HepG2 (cell line): ENCODE results near the gene MEG3. TPM values are rescaled to one million over a fixed set of nuclear protein-coding genes. Genes with fewer than 3 reads are reported as not detected.

Experiments used
- ARNT ChIP-seq: fragments of 450-650 bp; IDR thresholded peaks from 2 replicates; pipeline ENCODE4 v1.6.1; 2017
- DMTF1 ChIP-seq: sonication (generic); formaldehyde crosslinking; IDR thresholded peaks from 2 replicates; pipeline ENCODE4 v1.4.0; 2020; ENCODE audit warnings: mild to moderate bottlenecking, missing genetic modification reagents
- HES4 ChIP-seq: sonication (generic); formaldehyde crosslinking; IDR thresholded peaks from 2 replicates; pipeline ENCODE4 v1.9.0; 2021; ENCODE audit warnings: mild to moderate bottlenecking, missing genetic modification reagents, borderline replicate concordance
- HNF1B ChIP-seq: sonication (generic); formaldehyde crosslinking; IDR thresholded peaks from 2 replicates; pipeline ENCODE4 v1.5.1; 2020; ENCODE audit warnings: mild to moderate bottlenecking, moderate library complexity, missing genetic modification reagents
- HNRNPUL1 ChIP-seq: fragments of 200-400 bp; formaldehyde crosslinking; IDR thresholded peaks from 2 replicates; pipeline ENCODE4 v1.6.1; 2017; ENCODE audit warnings: low read depth, mild to moderate bottlenecking, low read length, moderate library complexity
- ISL2 ChIP-seq: sonication (generic); formaldehyde crosslinking; IDR thresholded peaks from 2 replicates; pipeline ENCODE4 v1.5.0; 2020; ENCODE audit warnings: missing genetic modification reagents
- KLF13 ChIP-seq: sonication (generic); formaldehyde crosslinking; IDR thresholded peaks from 2 replicates; pipeline ENCODE4 v1.4.0; 2020; ENCODE audit warnings: mild to moderate bottlenecking, missing genetic modification reagents
- KLF9 ChIP-seq: IDR thresholded peaks from 2 replicates; pipeline ENCODE4 v1.6.1; 2016; ENCODE audit warnings: low read depth
- MAF1 ChIP-seq: sonication (generic); formaldehyde crosslinking; IDR thresholded peaks from 2 replicates; pipeline ENCODE4 v1.5.0; 2020; ENCODE audit warnings: missing genetic modification reagents, borderline replicate concordance
- MAX ChIP-seq: IDR thresholded peaks from 2 replicates; pipeline ENCODE4 v1.6.1; 2012; ENCODE audit warnings: inconsistent platforms
- SETDB1 ChIP-seq: sonication (generic); formaldehyde crosslinking; IDR thresholded peaks from 2 replicates; pipeline ENCODE4 v1.5.1; 2020; ENCODE audit warnings: missing genetic modification reagents, mild to moderate bottlenecking, borderline replicate concordance
- SMARCC2 ChIP-seq: fragments of 450-650 bp; IDR thresholded peaks from 2 replicates; pipeline ENCODE4 v1.6.1; 2017; ENCODE audit warnings: antibody characterized with exemption, mild to moderate bottlenecking
- SRY ChIP-seq: sonication (generic); formaldehyde crosslinking; IDR thresholded peaks from 2 replicates; pipeline ENCODE4 v1.8.0; 2022; ENCODE audit warnings: mild to moderate bottlenecking, missing genetic modification reagents
- TP53 ChIP-seq: sonication (generic); formaldehyde crosslinking; conservative IDR thresholded peaks from 2 replicates; pipeline ENCODE4 v1.4.0; 2020; ENCODE audit warnings: missing genetic modification reagents
- ZBTB21 ChIP-seq: sonication (generic); formaldehyde crosslinking; IDR thresholded peaks from 2 replicates; pipeline ENCODE4 v1.4.0; 2020; ENCODE audit warnings: missing genetic modification reagents
- ZFP62 ChIP-seq: sonication (generic); formaldehyde crosslinking; IDR thresholded peaks from 2 replicates; pipeline ENCODE4 v1.4.0; 2020; ENCODE audit warnings: missing genetic modification reagents
- ZNF230 ChIP-seq: sonication (generic); formaldehyde crosslinking; IDR thresholded peaks from 2 replicates; pipeline ENCODE4 v1.4.0; 2020; ENCODE audit warnings: mild to moderate bottlenecking, missing genetic modification reagents
- ZNF576 ChIP-seq: sonication (generic); formaldehyde crosslinking; IDR thresholded peaks from 2 replicates; pipeline ENCODE4 v1.4.0; 2020; ENCODE audit warnings: mild to moderate bottlenecking, missing genetic modification reagents
- ZNF619 ChIP-seq: sonication (generic); formaldehyde crosslinking; IDR thresholded peaks from 2 replicates; pipeline ENCODE4 v1.4.0; 2020; ENCODE audit warnings: mild to moderate bottlenecking, missing genetic modification reagents
- ZXDC ChIP-seq: sonication (generic); formaldehyde crosslinking; IDR thresholded peaks from 2 replicates; pipeline ENCODE4 v1.5.0; 2020; ENCODE audit warnings: mild to moderate bottlenecking, missing genetic modification reagents
- polyA plus RNA-seq, 8 experiments: library from polyadenylated mRNA; depleted of rRNA in 3 of 8; stranded (reverse) in 7 of 8; unstranded in 1 of 8; fragments of >200 nt; fragmentation: Illumina TruSeq in 4 of 8; extraction: Trizol in 4 of 8; gene quantifications; 2 replicates each; pipeline versions ENCODE4 v1.2.1 to v1.2.3, GENCODE V29; 2011 to 2016; ENCODE audit warnings: low read depth in 4 of 8, missing spikeins in 1 of 8, mixed read lengths in 1 of 8; ENCODE audit not compliant: insufficient read depth in 1 of 8
- total RNA-seq, 5 experiments: library from RNA; depleted of rRNA; stranded (reverse); fragments of >200 nt; fragmentation: Illumina TruSeq; extraction: Trizol; gene quantifications; 2 replicates each; pipeline ENCODE4 v1.2.3, GENCODE V29; 2016; ENCODE audit warnings: low read depth in 1 of 5

MEG3 gene
- total and polyA plus RNA-seq, 2 of the 13 experiments (the other 11 are each of a cell fraction or from before 2014, with no cell fraction given) = 0.17 TPM; not detected in 1

- TF ChIP-seq ZXDC (CRISPR knock-in tag) (no peak), ZNF619 (CRISPR knock-in tag) (no peak), MAX (0 out of 2 replicates have a peak, but pooled peaks have one; percentile 40), ISL2 (CRISPR knock-in tag) (no peak), SRY (CRISPR knock-in tag) (no peak), SMARCC2 (no peak), ZNF576 (CRISPR knock-in tag) (no peak), ARNT (no peak), ZBTB21 (no peak), DMTF1 (CRISPR knock-in tag) (no peak), TP53 (CRISPR knock-in tag) (no peak), KLF9 (CRISPR knock-in tag) (no peak), ZNF230 (CRISPR knock-in tag) (no peak), HES4 (no peak), ZFP62 (CRISPR knock-in tag) (no peak), HNF1B (CRISPR knock-in tag) (peak; percentile 63; the same call in 1 of the 2 replicates), KLF13 (CRISPR knock-in tag) (no peak), HNRNPUL1 (no peak), MAF1 (CRISPR knock-in tag) (no peak), SETDB1 (CRISPR knock-in tag) (no peak)
Measured at GRCh38 chr14:100822013-100822412, 3.9 kb upstream of the MEG3 start (continued).
